Esophagus mucosa (tissue), 1 donor: ENCODE results near the gene LMOD3. TPM values are rescaled to one million over a fixed set of nuclear protein-coding genes. Genes with fewer than 3 reads are reported as not detected.

Source experiments
- ATAC-seq: fragments of 200-7000 bp; cut with Tn5 transposase; one replicate; pipeline ENCODE4 v1.9.1; 2020
- total RNA-seq: library from RNA; stranded (reverse); gene quantifications from one replicate; pipeline ENCODE4 v1.2.4, GENCODE V29; 2023
- donor health status: DM: yes; HTN: yes; CAD: no.

Gene LMOD3
- total RNA-seq, 1 donor from 2014 or later = not detected

DNA sequence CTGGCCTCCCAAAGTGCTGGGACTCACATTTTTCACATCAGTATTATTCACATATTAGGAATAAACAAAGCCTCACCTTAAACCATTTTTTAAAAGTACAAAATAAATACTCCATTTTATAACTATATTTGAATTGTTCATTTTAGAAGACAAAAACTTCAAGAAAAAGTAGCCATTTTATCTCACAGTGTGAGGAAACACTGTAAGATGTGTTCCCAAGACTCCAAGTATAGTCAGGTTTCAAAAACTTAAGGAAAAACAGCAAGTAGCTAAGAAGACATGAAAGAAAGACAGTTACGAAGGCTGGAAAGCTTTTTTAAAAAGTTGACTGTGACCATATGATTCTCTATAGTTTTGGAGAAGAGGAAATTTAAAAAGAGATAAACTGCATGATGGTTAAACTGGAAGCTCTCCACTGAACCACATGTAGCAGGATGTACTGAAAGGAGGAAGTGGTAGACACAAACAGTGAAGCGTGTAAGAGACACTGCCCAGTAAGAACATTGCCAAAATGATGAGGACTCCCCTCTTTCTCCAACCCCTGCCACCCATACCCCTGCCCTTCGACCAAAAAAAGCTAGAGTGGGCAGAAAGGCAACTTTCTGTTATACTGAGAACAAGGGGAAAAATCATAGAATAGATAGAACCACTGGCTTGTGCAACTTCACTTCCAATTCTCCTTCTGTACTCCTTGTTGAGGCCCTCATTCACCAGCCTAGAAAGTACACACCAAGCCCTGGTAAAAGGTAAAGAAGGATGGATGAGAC is 64.0 kb downstream of the LMOD3 start:
- peak; percentile 58 for ATAC-seq

Other genes with a start within 250 kb of the LMOD3 start
- not detected for gene TAFA4, start 190.0 kb downstream of the LMOD3 start, total RNA-seq
- 19.6 TPM for gene EOGT, start 108.9 kb downstream of the LMOD3 start, total RNA-seq
- 16.0 TPM for gene TMF1, start 70.3 kb downstream of the LMOD3 start, total RNA-seq
- 47.8 TPM for gene UBA3, start 42.2 kb downstream of the LMOD3 start, total RNA-seq
- gene ARL6IP5, start 37.7 kb downstream of the LMOD3 start, total RNA-seq = 36.4 TPM